Esophagus squamous epithelium (tissue), 4 donors: ENCODE data around the gene SLC4A9.
A peak's percentile ranks its signal among the peaks of the same experiment; 100 is the strongest.

Experiments used
- POLR2A ChIP-seq, 4 donors: fragments of 450-650 bp; IDR thresholded peaks; one replicate each; pipeline ENCODE4 v1.6.1; 2017; ENCODE audit warnings: antibody characterized with exemption in 4 of 4, mild to moderate bottlenecking in 4 of 4, moderate library complexity in 3 of 4
- TF ChIP-seq, protein P1 (sequence below), 6 experiments: fragments of 450-650 bp in 4 of 6; fragments of 200-600 bp in 2 of 6; sonication (generic) in 2 of 6; IDR thresholded peaks; one replicate each; pipeline ENCODE4 v1.5.1; 2016 to 2019; ENCODE audit warnings: antibody characterized with exemption in 6 of 6, mild to moderate bottlenecking in 4 of 6, moderate library complexity in 4 of 6

DNA sequence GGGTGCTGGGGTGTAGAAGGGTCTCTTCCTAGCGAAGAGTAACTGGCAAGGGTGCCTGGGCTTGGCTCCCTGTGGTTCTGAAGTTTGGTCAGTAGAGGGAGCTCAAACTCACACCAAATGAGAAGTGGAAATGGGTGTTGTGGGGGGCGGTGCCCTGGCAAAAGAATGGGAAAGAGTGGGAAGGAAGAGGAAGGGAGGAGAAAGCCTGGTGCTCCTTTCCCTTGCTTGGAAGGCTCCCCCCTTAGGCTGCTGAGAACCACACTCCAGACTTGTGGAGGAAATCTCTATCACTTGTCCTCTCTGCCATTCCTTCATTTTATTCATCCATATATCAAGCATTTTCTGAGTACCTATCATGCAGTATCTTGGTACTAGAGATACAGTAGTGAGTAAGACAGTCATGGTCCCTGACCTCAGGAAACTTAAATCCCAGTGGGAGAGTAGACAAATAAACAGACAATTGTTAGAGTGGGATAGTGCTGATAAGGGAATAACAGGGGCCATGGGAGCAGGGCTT is 13.0 kb downstream of the SLC4A9 start:
- no peak for TF ChIP-seq POLR2A (IDR thresholded peaks at IDR 0.05)
- TF ChIP-seq, protein P1, sequence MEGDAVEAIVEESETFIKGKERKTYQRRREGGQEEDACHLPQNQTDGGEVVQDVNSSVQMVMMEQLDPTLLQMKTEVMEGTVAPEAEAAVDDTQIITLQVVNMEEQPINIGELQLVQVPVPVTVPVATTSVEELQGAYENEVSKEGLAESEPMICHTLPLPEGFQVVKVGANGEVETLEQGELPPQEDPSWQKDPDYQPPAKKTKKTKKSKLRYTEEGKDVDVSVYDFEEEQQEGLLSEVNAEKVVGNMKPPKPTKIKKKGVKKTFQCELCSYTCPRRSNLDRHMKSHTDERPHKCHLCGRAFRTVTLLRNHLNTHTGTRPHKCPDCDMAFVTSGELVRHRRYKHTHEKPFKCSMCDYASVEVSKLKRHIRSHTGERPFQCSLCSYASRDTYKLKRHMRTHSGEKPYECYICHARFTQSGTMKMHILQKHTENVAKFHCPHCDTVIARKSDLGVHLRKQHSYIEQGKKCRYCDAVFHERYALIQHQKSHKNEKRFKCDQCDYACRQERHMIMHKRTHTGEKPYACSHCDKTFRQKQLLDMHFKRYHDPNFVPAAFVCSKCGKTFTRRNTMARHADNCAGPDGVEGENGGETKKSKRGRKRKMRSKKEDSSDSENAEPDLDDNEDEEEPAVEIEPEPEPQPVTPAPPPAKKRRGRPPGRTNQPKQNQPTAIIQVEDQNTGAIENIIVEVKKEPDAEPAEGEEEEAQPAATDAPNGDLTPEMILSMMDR (IDR thresholded peaks at IDR 0.05): peak; percentile 67 to 86 (median 74)
